Hepatocyte (in vitro differentiated cells): Measurements from ENCODE around the gene WASL.

Experiments used
- EZH2phosphoT487 ChIP-seq: fragments of 200-600 bp; sonication (generic); IDR thresholded peaks from one replicate; pipeline ENCODE4 v1.6.1; 2018; ENCODE audit warnings: antibody characterized with exemption, mild to moderate bottlenecking, low read depth, moderate library complexity; ENCODE audit not compliant: unreplicated experiment, severe bottlenecking
- TF ChIP-seq, protein P1 (sequence below): fragments of 200-600 bp; sonication (generic); IDR thresholded peaks from 2 replicates; pipeline ENCODE4 v1.5.1; 2016; ENCODE audit warnings: antibody characterized with exemption, mild to moderate bottlenecking; ENCODE audit not compliant: poor library complexity

DNA sequence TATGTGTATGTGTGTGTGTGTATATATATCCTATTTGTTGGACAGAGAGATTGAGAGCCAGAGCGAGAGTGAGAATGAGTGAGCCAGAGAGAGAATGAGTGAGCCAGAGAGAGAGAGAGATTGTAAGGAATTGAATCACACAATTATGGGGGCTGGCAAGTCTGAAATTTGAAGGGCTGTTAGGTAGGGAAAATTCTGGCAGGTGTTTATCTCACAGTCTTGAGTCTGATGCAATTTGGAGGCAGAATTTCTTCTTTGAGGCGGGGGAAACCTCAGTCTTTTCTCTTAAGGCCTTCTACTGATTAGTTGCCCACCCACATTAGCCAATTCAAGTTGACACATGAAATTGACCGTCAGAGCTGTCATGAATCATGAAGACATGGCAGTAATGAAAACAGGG is 41.0 kb upstream of the WASL start:
- TF ChIP-seq, protein P1, sequence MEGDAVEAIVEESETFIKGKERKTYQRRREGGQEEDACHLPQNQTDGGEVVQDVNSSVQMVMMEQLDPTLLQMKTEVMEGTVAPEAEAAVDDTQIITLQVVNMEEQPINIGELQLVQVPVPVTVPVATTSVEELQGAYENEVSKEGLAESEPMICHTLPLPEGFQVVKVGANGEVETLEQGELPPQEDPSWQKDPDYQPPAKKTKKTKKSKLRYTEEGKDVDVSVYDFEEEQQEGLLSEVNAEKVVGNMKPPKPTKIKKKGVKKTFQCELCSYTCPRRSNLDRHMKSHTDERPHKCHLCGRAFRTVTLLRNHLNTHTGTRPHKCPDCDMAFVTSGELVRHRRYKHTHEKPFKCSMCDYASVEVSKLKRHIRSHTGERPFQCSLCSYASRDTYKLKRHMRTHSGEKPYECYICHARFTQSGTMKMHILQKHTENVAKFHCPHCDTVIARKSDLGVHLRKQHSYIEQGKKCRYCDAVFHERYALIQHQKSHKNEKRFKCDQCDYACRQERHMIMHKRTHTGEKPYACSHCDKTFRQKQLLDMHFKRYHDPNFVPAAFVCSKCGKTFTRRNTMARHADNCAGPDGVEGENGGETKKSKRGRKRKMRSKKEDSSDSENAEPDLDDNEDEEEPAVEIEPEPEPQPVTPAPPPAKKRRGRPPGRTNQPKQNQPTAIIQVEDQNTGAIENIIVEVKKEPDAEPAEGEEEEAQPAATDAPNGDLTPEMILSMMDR = no peak
- no peak for TF ChIP-seq EZH2phosphoT487
